Body of pancreas (tissue), 4 donors: ENCODE data around the gene DMRT1.

Experiments used
- CTCF ChIP-seq, 7 experiments: fragments of 450-650 bp in 4 of 7; fragments of 200-600 bp in 3 of 7; sonication (generic) in 3 of 7; IDR thresholded peaks; one replicate each; pipeline ENCODE4 v1.5.1; 2016 to 2019; ENCODE audit warnings: antibody characterized with exemption in 7 of 7
- POLR2A ChIP-seq, 3 donors: fragments of 450-650 bp; IDR thresholded peaks; one replicate each; pipeline ENCODE4 v1.6.1; 2016; ENCODE audit warnings: antibody characterized with exemption in 3 of 3, mild to moderate bottlenecking in 2 of 3

- TF ChIP-seq CTCF (IDR thresholded peaks at IDR 0.05) (no peak), POLR2A (IDR thresholded peaks at IDR 0.05) (no peak)
Measured at GRCh38 chr9:922171-922570, 80.7 kb downstream of the DMRT1 start.
